ENCODE measurements around the gene CFAP20DC.
"Not testable (repeated sequence)": the region's sequence is repeated elsewhere in the genome, so short reads cannot be mapped to it uniquely, and the experiment has no call there.

Gene CFAP20DC

DNA sequence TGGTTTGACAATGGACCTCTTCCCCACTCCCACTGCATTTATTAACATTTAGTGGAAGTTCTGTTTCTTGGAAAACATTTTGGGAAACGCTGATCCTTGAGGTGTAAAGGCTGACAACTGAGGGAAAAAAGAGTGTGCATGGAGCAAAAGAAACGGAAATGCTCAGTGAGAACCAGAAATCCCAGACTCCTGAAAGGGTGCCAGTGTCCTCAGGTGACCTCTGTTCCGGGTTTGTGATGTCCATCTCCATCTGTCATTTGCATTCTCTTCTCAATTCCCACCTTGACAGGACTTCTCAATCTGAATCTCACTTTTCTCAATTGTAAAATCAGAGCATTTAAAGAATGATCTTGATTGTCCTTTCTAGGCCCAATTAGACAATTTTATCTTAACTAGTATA lies 312.2 kb downstream of the CFAP20DC start:
- Mint-ChIP-seq H3K4me3 (no peak overlapping the region), H3K27me3 (ENCODE audit: low read depth) (peaks cover 3% of the 10 kb centered on the region), H3K9me3 (no peaks in the 10 kb centered on the region), H3K27ac (no peak overlapping the region), H3K36me3 (ENCODE audit: low read depth) (no peaks in the 10 kb centered on the region), H3K4me1 (ENCODE audit: low read depth) (no peaks in the 10 kb centered on the region)
- no peak for DNase-seq (ENCODE audit: low spot score)

DNA sequence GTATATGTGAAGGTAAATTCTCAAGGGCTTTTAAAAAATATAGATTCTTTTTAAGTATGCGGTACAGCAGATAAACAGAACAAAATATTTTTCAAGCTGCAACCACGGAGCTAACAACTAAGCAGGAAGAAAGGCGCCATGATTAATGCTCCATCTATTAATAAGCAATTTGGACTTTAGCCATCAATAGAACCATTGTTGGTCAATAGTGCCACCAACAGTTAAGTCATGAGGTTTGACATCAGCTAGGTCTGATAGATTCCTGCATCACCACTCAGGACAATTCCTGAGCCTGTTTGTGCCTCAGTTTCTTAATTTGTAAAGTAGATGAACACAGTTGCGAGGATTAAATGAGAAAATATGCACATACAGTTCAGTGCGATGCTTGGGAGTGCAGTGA lies 318.2 kb downstream of the CFAP20DC start:
- no peaks in the 10 kb centered on the region for H3K27me3 Mint-ChIP-seq (ENCODE audit: low read depth)
- H3K4me1 Mint-ChIP-seq (ENCODE audit: low read depth) = no peaks in the 10 kb centered on the region
- no peak overlapping the region for H3K4me3 Mint-ChIP-seq
- H3K27ac Mint-ChIP-seq = no peak overlapping the region
- no peaks in the 10 kb centered on the region for H3K9me3 Mint-ChIP-seq
- DNase-seq (ENCODE audit: low spot score) = no peak
- H3K36me3 Mint-ChIP-seq (ENCODE audit: low read depth) = no peaks in the 10 kb centered on the region

GRCh38 chr3:58728723-58729122 lies 321.1 kb downstream of the CFAP20DC start:
- Mint-ChIP-seq H3K27me3 (ENCODE audit: low read depth) (no peaks in the 10 kb centered on the region), H3K9me3 (no peaks in the 10 kb centered on the region), H3K27ac (no peak overlapping the region), H3K4me3 (no peak overlapping the region), H3K36me3 (ENCODE audit: low read depth) (no peaks in the 10 kb centered on the region), H3K4me1 (ENCODE audit: low read depth) (no peaks in the 10 kb centered on the region)
- DNase-seq (ENCODE audit: low spot score) = no peak

DNA sequence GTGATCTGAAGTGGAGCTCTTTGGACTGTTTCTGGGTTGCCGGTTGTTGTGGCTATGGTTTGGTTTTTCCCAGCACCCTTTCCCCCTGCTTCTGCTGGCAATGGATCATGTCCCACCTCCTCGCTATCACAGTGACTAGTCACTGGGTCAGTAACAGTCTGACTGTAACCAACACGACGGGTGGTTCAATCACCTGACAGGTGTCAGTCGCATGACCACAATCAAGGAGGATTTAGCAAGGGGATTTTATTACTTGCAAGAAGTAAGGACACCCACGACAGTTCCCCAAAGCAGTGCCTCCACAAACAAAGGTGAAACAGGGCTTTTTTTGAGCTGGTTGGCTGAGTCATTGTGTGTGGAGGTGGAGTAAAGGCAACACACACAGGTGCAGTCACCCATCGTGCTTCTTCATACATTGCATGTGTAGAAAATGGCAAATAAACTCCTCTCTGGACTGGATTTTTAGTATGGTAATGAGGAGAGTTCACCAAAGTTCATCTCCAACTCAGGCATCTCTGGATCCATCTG lies 324.4 kb downstream of the CFAP20DC start:
- Mint-ChIP-seq H3K27ac (no peak overlapping the region), H3K9me3 (no peaks in the 10 kb centered on the region), H3K27me3 (ENCODE audit: low read depth) (no peaks in the 10 kb centered on the region), H3K36me3 (ENCODE audit: low read depth) (no peaks in the 10 kb centered on the region), H3K4me3 (no peak overlapping the region), H3K4me1 (ENCODE audit: low read depth) (no peaks in the 10 kb centered on the region)
- DNase-seq (ENCODE audit: low spot score) = no peak

GRCh38 chr3:58724336-58724735 lies 325.5 kb downstream of the CFAP20DC start:
- DNase-seq (ENCODE audit: low spot score) = no peak
- H3K4me1 Mint-ChIP-seq (ENCODE audit: low read depth) = no peaks in the 10 kb centered on the region
- H3K4me3 Mint-ChIP-seq = no peak overlapping the region
- H3K27me3 Mint-ChIP-seq (ENCODE audit: low read depth) = no peaks in the 10 kb centered on the region
- H3K27ac Mint-ChIP-seq = no peak overlapping the region
- no peaks in the 10 kb centered on the region for H3K36me3 Mint-ChIP-seq (ENCODE audit: low read depth)
- no peaks in the 10 kb centered on the region for H3K9me3 Mint-ChIP-seq

GRCh38 chr3:58723173-58723572 lies 326.7 kb downstream of the CFAP20DC start:
- Mint-ChIP-seq H3K9me3 (no peaks in the 10 kb centered on the region), H3K36me3 (ENCODE audit: low read depth) (no peaks in the 10 kb centered on the region), H3K27me3 (ENCODE audit: low read depth) (no peaks in the 10 kb centered on the region), H3K4me1 (ENCODE audit: low read depth) (no peaks in the 10 kb centered on the region), H3K4me3 (no peak overlapping the region), H3K27ac (no peak overlapping the region)
- DNase-seq (ENCODE audit: low spot score) = no peak

GRCh38 chr3:58722561-58722960 lies 327.3 kb downstream of the CFAP20DC start:
- no peaks in the 10 kb centered on the region for H3K4me1 Mint-ChIP-seq (ENCODE audit: low read depth)
- no peak overlapping the region for H3K4me3 Mint-ChIP-seq
- DNase-seq (ENCODE audit: low spot score) = no peak
- H3K9me3 Mint-ChIP-seq = no peaks in the 10 kb centered on the region
- H3K27ac Mint-ChIP-seq = no peak overlapping the region
- H3K27me3 Mint-ChIP-seq (ENCODE audit: low read depth) = no peaks in the 10 kb centered on the region
- H3K36me3 Mint-ChIP-seq (ENCODE audit: low read depth) = no peaks in the 10 kb centered on the region

- H3K9me3 Mint-ChIP-seq = no peaks in the 10 kb centered on the region
- DNase-seq (ENCODE audit: low spot score) = no peak
- no peaks in the 10 kb centered on the region for H3K4me1 Mint-ChIP-seq (ENCODE audit: low read depth)
- no peaks in the 10 kb centered on the region for H3K27me3 Mint-ChIP-seq (ENCODE audit: low read depth)
- no peaks in the 10 kb centered on the region for H3K36me3 Mint-ChIP-seq (ENCODE audit: low read depth)
- no peak overlapping the region for H3K27ac Mint-ChIP-seq
- H3K4me3 Mint-ChIP-seq = no peak overlapping the region
Measured at GRCh38 chr3:58720526-58720925, 329.3 kb downstream of the CFAP20DC start.

GRCh38 chr3:58719684-58720083 lies 330.1 kb downstream of the CFAP20DC start:
- no peaks in the 10 kb centered on the region for H3K27me3 Mint-ChIP-seq (ENCODE audit: low read depth)
- H3K27ac Mint-ChIP-seq = no peak overlapping the region
- no peak overlapping the region for H3K4me3 Mint-ChIP-seq
- no peak for DNase-seq (ENCODE audit: low spot score)
- H3K4me1 Mint-ChIP-seq (ENCODE audit: low read depth) = no peaks in the 10 kb centered on the region
- no peaks in the 10 kb centered on the region for H3K36me3 Mint-ChIP-seq (ENCODE audit: low read depth)
- H3K9me3 Mint-ChIP-seq = no peaks in the 10 kb centered on the region

GRCh38 chr3:58713715-58714401 lies 336.0 kb downstream of the CFAP20DC start:
- Mint-ChIP-seq H3K4me1 (ENCODE audit: low read depth) (no peaks in the 10 kb centered on the region), H3K9me3 (no peaks in the 10 kb centered on the region), H3K36me3 (ENCODE audit: low read depth) (no peaks in the 10 kb centered on the region), H3K4me3 (no peak overlapping the region), H3K27me3 (ENCODE audit: low read depth) (no peaks in the 10 kb centered on the region), H3K27ac (no peak overlapping the region)
- DNase-seq (ENCODE audit: low spot score) = no peak

DNA sequence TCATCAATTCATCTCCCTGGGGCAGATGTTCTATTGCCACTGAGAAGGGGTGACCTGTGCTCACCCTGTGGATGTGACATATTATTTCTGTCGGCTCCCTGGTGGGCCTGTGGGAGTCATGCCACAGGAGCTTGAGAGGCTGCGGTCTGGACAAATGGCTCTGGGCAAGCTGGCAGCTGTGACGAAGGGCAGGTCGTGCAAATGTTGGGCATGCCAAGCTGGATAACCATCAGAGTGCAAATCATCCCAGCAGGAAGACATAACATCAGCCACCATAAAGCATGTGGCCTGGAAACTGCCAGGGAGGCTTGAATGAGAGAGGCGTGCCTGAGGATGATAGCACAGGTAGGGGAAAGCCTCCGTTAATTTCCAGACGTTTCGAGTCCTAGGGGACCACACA lies 338.0 kb downstream of the CFAP20DC start:
- H3K4me3 Mint-ChIP-seq = no peak overlapping the region
- H3K27me3 Mint-ChIP-seq (ENCODE audit: low read depth) = no peaks in the 10 kb centered on the region
- no peak overlapping the region for H3K27ac Mint-ChIP-seq
- no peaks in the 10 kb centered on the region for H3K36me3 Mint-ChIP-seq (ENCODE audit: low read depth)
- no peaks in the 10 kb centered on the region for H3K4me1 Mint-ChIP-seq (ENCODE audit: low read depth)
- DNase-seq (ENCODE audit: low spot score) = no peak
- H3K9me3 Mint-ChIP-seq = no peaks in the 10 kb centered on the region

GRCh38 chr3:58708983-58709382 lies 340.8 kb downstream of the CFAP20DC start:
- H3K4me3 Mint-ChIP-seq; H3K27me3 Mint-ChIP-seq (ENCODE audit: low read depth); DNase-seq (ENCODE audit: low spot score); H3K36me3 Mint-ChIP-seq (ENCODE audit: low read depth); H3K27ac Mint-ChIP-seq; H3K9me3 Mint-ChIP-seq; H3K4me1 Mint-ChIP-seq (ENCODE audit: low read depth): not testable (repeated sequence)

- H3K4me1 Mint-ChIP-seq (ENCODE audit: low read depth) = no peaks in the 10 kb centered on the region
- no peak overlapping the region for H3K27ac Mint-ChIP-seq
- no peak for DNase-seq (ENCODE audit: low spot score)
- H3K4me3 Mint-ChIP-seq = no peak overlapping the region
- H3K36me3 Mint-ChIP-seq (ENCODE audit: low read depth) = no peaks in the 10 kb centered on the region
- H3K27me3 Mint-ChIP-seq (ENCODE audit: low read depth) = no peaks in the 10 kb centered on the region
- no peaks in the 10 kb centered on the region for H3K9me3 Mint-ChIP-seq
Measured at GRCh38 chr3:58708116-58708791, 341.6 kb downstream of the CFAP20DC start.

DNA sequence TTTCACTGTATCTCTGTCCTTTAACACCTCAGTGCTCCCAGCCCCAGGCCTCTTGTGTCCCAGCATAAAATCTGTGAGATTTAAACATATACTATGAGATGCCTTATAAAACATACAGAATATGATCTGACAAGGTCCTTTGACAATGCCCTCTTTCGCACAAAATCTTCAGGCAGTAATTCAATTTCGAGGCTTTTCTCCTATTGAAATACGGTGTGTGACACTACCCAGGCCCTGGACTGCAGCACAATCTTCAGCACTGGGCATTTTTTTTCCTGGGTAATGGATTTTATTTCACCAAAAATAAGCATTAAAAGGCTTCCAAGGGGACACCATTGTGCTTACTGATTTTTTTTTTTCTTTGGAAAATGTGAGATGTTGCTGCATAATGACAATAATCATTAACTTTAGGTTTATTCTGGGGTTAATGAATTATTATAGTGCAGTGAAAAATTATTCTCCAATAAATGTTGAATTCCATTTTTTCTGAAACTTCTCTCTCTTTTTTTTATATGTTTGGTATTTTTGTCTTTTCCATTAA lies 342.4 kb downstream of the CFAP20DC start:
- DNase-seq (ENCODE audit: low spot score) = no peak
- no peaks in the 10 kb centered on the region for H3K4me1 Mint-ChIP-seq (ENCODE audit: low read depth)
- no peak overlapping the region for H3K27ac Mint-ChIP-seq
- H3K27me3 Mint-ChIP-seq (ENCODE audit: low read depth) = no peaks in the 10 kb centered on the region
- no peak overlapping the region for H3K4me3 Mint-ChIP-seq
- H3K36me3 Mint-ChIP-seq (ENCODE audit: low read depth) = no peaks in the 10 kb centered on the region
- no peaks in the 10 kb centered on the region for H3K9me3 Mint-ChIP-seq

All from T-helper 2 cell treated with Interferon-gamma antibody and Interleukin-4, amounts not matched to agents 5 μg/mL and 100 μg/mL, for 36 hours (primary cell).